ENCODE data around the gene CETP. TPM values are rescaled to one million over a fixed set of nuclear protein-coding genes. Genes with fewer than 3 reads are reported as not detected.

Gene CETP
- total and polyA plus RNA-seq, 2 of the 13 experiments (the other 11 are each of a cell fraction or from before 2014, with no cell fraction given) = 0.31 to 9.8 TPM

DNA sequence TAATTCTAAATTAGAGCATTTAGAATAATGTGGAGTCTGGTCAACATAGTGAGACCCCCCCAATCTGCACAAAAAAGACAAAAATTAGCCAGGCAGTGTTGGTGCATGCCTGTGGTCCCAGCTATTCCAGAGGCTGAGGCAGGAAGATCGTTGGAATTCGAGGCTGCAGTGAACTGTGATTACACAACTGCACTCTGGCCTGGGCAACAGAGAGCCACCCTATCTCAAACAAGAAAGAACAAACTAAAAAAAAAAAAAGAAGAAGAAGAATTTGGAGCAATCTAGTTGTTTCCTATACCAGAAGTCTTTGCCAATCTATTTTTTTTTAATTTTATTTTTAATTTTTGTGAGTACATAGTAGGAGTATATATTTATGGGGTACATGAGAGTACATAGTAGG lies 6.0 kb downstream of the CETP start (continued):
- TF ChIP-seq, protein P1, sequence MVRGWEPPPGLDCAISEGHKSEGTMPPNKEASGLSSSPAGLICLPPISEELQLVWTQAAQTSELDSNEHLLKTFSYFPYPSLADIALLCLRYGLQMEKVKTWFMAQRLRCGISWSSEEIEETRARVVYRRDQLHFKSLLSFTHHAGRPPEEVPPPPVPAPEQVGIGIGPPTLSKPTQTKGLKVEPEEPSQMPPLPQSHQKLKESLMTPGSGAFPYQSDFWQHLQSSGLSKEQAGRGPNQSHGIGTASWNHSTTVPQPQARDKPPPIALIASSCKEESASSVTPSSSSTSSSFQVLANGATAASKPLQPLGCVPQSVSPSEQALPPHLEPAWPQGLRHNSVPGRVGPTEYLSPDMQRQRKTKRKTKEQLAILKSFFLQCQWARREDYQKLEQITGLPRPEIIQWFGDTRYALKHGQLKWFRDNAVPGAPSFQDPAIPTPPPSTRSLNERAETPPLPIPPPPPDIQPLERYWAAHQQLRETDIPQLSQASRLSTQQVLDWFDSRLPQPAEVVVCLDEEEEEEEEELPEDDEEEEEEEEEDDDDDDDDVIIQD (CRISPR knock-in tag; IDR thresholded peaks at IDR 0.05; ENCODE audit: low read depth) = peak; percentile 67; the same call in 1 of the 2 replicates
- TF ChIP-seq SMARCE1 (IDR thresholded peaks at IDR 0.05; ENCODE audit: borderline replicate concordance) (no peak), ISL2 (CRISPR knock-in tag; IDR thresholded peaks at IDR 0.05) (no peak), RXRB (CRISPR knock-in tag; IDR thresholded peaks at IDR 0.05; ENCODE audit: borderline replicate concordance) (peak; percentile 72; the same call in 1 of the 2 replicates), GFI1 (CRISPR knock-in tag; IDR thresholded peaks at IDR 0.05; ENCODE audit: borderline replicate concordance) (peak; percentile 26; the same call in 1 of the 2 replicates), ZBTB7B (CRISPR knock-in tag; IDR thresholded peaks at IDR 0.05) (peak; percentile 86), ZNF317 (CRISPR knock-in tag; IDR thresholded peaks at IDR 0.05) (0 out of 2 replicates have a peak, but pooled peaks have one; percentile 39), ELF3 (CRISPR knock-in tag; IDR thresholded peaks at IDR 0.05) (peak; percentile 68), BRCA1 (CRISPR knock-in tag; IDR thresholded peaks at IDR 0.05) (peak; percentile 23; the same call in 1 of the 2 replicates), RAD21 (CRISPR knock-in tag; IDR thresholded peaks at IDR 0.05) (no peak), ZNF350 (CRISPR knock-in tag; IDR thresholded peaks at IDR 0.05; ENCODE audit: borderline replicate concordance, low read depth) (peak; percentile 54; the same call in 1 of the 2 replicates), HOXD1 (CRISPR knock-in tag; IDR thresholded peaks at IDR 0.05) (peak; percentile 39; the same call in 1 of the 2 replicates), ZNF124 (CRISPR knock-in tag; IDR thresholded peaks at IDR 0.05) (0 out of 2 replicates have a peak, but pooled peaks have one; percentile 46), MYC (CRISPR knock-in tag; IDR thresholded peaks at IDR 0.05; ENCODE audit: borderline replicate concordance) (peak; percentile 44; the same call in 1 of the 2 replicates), ZMYM3 (CRISPR knock-in tag; IDR thresholded peaks at IDR 0.05) (peak; percentile 93), ZKSCAN1 (IDR thresholded peaks at IDR 0.05; ENCODE audit: low read length) (0 out of 2 replicates have a peak, but pooled peaks have one; percentile 3), IRF2 (CRISPR knock-in tag; IDR thresholded peaks at IDR 0.05) (peak; percentile 63)
- TF ChIP-seq, protein P2, sequence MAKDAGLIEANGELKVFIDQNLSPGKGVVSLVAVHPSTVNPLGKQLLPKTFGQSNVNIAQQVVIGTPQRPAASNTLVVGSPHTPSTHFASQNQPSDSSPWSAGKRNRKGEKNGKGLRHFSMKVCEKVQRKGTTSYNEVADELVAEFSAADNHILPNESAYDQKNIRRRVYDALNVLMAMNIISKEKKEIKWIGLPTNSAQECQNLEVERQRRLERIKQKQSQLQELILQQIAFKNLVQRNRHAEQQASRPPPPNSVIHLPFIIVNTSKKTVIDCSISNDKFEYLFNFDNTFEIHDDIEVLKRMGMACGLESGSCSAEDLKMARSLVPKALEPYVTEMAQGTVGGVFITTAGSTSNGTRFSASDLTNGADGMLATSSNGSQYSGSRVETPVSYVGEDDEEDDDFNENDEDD (CRISPR knock-in tag; IDR thresholded peaks at IDR 0.05; ENCODE audit: borderline replicate concordance) = peak; percentile 24; the same call in 1 of the 2 replicates
- TF ChIP-seq, protein P3, sequence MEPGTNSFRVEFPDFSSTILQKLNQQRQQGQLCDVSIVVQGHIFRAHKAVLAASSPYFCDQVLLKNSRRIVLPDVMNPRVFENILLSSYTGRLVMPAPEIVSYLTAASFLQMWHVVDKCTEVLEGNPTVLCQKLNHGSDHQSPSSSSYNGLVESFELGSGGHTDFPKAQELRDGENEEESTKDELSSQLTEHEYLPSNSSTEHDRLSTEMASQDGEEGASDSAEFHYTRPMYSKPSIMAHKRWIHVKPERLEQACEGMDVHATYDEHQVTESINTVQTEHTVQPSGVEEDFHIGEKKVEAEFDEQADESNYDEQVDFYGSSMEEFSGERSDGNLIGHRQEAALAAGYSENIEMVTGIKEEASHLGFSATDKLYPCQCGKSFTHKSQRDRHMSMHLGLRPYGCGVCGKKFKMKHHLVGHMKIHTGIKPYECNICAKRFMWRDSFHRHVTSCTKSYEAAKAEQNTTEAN (CRISPR knock-in tag; conservative IDR thresholded peaks at IDR 0.05) = 0 out of 2 replicates have a peak, but pooled peaks have one; percentile 33
- TF ChIP-seq, protein P4, sequence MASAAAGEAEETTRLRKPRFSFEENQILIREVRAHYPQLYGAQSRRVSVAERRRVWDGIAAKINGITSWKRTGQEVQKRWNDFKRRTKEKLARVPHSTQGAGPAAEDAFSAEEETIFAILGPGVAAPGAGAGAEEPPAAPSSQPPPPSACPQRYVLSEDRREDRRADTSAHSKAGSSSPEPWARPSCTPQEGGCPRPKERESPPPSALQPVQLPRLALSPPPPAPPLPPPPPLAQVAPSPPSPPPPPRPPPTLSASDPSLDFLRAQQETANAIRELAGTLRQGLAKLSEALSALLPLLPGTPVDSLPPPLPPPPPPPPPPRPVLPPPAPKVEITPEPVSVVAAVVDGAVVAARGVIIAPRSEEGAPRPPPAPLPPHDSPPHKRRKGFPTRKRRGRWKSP (CRISPR knock-in tag; IDR thresholded peaks at IDR 0.05) = peak; percentile 52; the same call in 1 of the 2 replicates
- TF ChIP-seq, protein P5, sequence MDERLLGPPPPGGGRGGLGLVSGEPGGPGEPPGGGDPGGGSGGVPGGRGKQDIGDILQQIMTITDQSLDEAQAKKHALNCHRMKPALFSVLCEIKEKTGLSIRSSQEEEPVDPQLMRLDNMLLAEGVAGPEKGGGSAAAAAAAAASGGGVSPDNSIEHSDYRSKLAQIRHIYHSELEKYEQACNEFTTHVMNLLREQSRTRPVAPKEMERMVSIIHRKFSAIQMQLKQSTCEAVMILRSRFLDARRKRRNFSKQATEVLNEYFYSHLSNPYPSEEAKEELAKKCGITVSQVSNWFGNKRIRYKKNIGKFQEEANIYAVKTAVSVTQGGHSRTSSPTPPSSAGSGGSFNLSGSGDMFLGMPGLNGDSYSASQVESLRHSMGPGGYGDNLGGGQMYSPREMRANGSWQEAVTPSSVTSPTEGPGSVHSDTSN (CRISPR knock-in tag; IDR thresholded peaks at IDR 0.05) = no peak
- TF ChIP-seq, protein P6, sequence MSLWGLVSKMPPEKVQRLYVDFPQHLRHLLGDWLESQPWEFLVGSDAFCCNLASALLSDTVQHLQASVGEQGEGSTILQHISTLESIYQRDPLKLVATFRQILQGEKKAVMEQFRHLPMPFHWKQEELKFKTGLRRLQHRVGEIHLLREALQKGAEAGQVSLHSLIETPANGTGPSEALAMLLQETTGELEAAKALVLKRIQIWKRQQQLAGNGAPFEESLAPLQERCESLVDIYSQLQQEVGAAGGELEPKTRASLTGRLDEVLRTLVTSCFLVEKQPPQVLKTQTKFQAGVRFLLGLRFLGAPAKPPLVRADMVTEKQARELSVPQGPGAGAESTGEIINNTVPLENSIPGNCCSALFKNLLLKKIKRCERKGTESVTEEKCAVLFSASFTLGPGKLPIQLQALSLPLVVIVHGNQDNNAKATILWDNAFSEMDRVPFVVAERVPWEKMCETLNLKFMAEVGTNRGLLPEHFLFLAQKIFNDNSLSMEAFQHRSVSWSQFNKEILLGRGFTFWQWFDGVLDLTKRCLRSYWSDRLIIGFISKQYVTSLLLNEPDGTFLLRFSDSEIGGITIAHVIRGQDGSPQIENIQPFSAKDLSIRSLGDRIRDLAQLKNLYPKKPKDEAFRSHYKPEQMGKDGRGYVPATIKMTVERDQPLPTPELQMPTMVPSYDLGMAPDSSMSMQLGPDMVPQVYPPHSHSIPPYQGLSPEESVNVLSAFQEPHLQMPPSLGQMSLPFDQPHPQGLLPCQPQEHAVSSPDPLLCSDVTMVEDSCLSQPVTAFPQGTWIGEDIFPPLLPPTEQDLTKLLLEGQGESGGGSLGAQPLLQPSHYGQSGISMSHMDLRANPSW (CRISPR knock-in tag; IDR thresholded peaks at IDR 0.05; ENCODE audit: borderline replicate concordance) = 0 out of 2 replicates have a peak, but pooled peaks have one; percentile 34
